ENCODE data around the gene MRPL4. TPM values are rescaled to one million over a fixed set of nuclear protein-coding genes. Genes with fewer than 3 reads are reported as not detected.
A peak's percentile ranks its signal among the peaks of the same experiment; 100 is the strongest.

MRPL4 gene
- total and polyA plus RNA-seq, 4 donors: 21.5 to 74.8 (median 33.7) TPM

DNA sequence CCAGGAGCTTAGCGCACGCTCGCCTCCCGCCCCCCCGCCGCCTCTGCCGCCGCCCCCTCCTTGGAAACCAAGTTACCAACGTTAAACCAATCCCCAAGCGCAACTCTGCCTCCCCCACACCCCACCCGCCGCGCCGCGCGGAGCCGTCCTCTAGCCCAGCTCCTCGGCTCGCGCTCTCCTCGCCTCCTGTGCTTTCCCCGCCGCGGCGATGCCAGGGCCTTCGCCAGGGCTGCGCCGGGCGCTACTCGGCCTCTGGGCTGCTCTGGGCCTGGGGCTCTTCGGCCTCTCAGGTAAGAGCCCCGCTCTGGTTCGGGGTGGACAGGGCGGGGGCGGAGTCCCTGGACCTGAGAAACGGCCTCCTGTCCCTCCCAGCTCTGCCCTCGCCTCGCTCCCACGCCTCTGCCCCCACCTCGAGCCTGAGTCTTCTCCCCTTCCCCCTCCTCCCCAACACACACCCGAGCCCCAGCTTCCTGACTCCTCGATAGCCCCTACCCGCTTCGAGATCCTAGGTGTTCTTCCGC lies 37.9 kb downstream of the MRPL4 start, which contains the start of gene ICAM5:
ICAM5 (plus strand) TSS at position 117 of the 521 bp plus-strand sequence; CDS start at position 209, 92 bp downstream.
- H3K27me3 ChIP-seq (ENCODE audit: control insufficient read depth in 4 of 4, insufficient read depth in 4 of 4, low read length in 3 of 4): peaks cover 2 to 12% (median 5%) of the 10 kb centered on the region in 4 donors
- peak within 1 kb of the TSS in 1 of 3 donors; percentile 34 for H3K4me3 ChIP-seq (ENCODE audit: low read depth in 1 of 3, low read length in 3 of 3)
- TF ChIP-seq TAF1 (conservative IDR thresholded peaks at IDR 0.05) (no peak), HNF4A (conservative IDR thresholded peaks at IDR 0.05) (no peak), FOXA1 (IDR thresholded peaks at IDR 0.05) (no peak), FOXA2 (IDR thresholded peaks at IDR 0.05) (no peak), SP1 (IDR thresholded peaks at IDR 0.05) (no peak), JUND (IDR thresholded peaks at IDR 0.05) (no peak), RXRA (IDR thresholded peaks at IDR 0.05) (no peak), YY1 (IDR thresholded peaks at IDR 0.05) (no peak), GABPA (IDR thresholded peaks at IDR 0.05 in 1 of 2, conservative IDR thresholded peaks at IDR 0.05 in 1 of 2) (no peak), NR2F2 (IDR thresholded peaks at IDR 0.05) (no peak)
- TF ChIP-seq, protein P1, sequence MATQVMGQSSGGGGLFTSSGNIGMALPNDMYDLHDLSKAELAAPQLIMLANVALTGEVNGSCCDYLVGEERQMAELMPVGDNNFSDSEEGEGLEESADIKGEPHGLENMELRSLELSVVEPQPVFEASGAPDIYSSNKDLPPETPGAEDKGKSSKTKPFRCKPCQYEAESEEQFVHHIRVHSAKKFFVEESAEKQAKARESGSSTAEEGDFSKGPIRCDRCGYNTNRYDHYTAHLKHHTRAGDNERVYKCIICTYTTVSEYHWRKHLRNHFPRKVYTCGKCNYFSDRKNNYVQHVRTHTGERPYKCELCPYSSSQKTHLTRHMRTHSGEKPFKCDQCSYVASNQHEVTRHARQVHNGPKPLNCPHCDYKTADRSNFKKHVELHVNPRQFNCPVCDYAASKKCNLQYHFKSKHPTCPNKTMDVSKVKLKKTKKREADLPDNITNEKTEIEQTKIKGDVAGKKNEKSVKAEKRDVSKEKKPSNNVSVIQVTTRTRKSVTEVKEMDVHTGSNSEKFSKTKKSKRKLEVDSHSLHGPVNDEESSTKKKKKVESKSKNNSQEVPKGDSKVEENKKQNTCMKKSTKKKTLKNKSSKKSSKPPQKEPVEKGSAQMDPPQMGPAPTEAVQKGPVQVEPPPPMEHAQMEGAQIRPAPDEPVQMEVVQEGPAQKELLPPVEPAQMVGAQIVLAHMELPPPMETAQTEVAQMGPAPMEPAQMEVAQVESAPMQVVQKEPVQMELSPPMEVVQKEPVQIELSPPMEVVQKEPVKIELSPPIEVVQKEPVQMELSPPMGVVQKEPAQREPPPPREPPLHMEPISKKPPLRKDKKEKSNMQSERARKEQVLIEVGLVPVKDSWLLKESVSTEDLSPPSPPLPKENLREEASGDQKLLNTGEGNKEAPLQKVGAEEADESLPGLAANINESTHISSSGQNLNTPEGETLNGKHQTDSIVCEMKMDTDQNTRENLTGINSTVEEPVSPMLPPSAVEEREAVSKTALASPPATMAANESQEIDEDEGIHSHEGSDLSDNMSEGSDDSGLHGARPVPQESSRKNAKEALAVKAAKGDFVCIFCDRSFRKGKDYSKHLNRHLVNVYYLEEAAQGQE (IDR thresholded peaks at IDR 0.05): no peak
- TF ChIP-seq, protein P2, sequence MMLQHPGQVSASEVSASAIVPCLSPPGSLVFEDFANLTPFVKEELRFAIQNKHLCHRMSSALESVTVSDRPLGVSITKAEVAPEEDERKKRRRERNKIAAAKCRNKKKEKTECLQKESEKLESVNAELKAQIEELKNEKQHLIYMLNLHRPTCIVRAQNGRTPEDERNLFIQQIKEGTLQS (IDR thresholded peaks at IDR 0.05): no peak
- TF ChIP-seq, protein P3, sequence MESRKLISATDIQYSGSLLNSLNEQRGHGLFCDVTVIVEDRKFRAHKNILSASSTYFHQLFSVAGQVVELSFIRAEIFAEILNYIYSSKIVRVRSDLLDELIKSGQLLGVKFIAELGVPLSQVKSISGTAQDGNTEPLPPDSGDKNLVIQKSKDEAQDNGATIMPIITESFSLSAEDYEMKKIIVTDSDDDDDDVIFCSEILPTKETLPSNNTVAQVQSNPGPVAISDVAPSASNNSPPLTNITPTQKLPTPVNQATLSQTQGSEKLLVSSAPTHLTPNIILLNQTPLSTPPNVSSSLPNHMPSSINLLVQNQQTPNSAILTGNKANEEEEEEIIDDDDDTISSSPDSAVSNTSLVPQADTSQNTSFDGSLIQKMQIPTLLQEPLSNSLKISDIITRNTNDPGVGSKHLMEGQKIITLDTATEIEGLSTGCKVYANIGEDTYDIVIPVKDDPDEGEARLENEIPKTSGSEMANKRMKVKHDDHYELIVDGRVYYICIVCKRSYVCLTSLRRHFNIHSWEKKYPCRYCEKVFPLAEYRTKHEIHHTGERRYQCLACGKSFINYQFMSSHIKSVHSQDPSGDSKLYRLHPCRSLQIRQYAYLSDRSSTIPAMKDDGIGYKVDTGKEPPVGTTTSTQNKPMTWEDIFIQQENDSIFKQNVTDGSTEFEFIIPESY (IDR thresholded peaks at IDR 0.05): no peak
- H3K27ac ChIP-seq (ENCODE audit: low read depth in 1 of 2, low read length in 2 of 2): no peak within 1 kb of the TSS
- H3K36me3 ChIP-seq (ENCODE audit: control insufficient read depth in 4 of 4, insufficient read depth in 3 of 4, low read depth in 1 of 4, low read length in 3 of 4): peaks cover 6 to 12% (median 11%) of the 10 kb centered on the region in 4 donors
- no peaks in the 10 kb centered on the region for H3K9me3 ChIP-seq (ENCODE audit: control insufficient read depth in 4 of 4, low read length in 3 of 4)
- 2% methylated on average over 45 of the region's 45 CpGs for WGBS
- H3K9ac ChIP-seq (ENCODE audit: low read depth in 1 of 2, low read length in 2 of 2): no peak within 1 kb of the TSS
- peaks cover 21 to 52% (median 40%) of the 10 kb centered on the region in 4 donors for H3K4me1 ChIP-seq (ENCODE audit: control insufficient read depth in 4 of 4, insufficient read depth in 4 of 4, low read length in 3 of 4)
- DNase-seq (ENCODE audit: low spot score): no peak

DNA sequence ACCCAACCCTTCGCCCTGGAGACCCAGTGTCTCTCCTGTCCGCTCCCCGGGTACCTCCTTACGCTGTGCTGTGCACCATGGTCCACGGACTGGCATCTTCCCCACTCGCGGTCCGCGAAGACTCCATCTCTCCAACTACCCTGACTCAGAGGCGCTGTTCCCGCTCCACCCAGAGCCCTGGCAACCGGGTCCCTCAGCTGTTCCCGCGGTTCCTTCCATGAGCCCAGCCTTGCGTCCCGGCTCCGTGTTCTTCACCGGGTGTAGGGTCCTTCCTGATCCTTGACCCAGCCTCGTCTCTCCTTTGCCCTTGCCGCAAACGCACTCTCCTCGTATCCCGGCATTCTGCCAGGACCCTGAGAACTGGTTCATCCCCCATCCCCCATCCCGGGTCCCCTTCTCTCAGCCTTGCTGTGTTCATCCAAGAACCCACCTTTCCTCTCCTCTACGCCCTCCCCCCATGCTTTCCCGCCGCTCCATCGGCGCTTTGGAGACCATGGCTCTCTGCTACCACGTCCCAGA lies 38.4 kb downstream of the MRPL4 start:
- Histone ChIP-seq H3K9ac (ENCODE audit: low read depth in 1 of 2, low read length in 2 of 2) (no peak overlapping the region), H3K4me3 (ENCODE audit: low read depth in 1 of 3, low read length in 3 of 3) (no peak overlapping the region)
- TF ChIP-seq FOXA1 (IDR thresholded peaks at IDR 0.05): no peak
- TF ChIP-seq FOXA2 (IDR thresholded peaks at IDR 0.05): no peak
- TF ChIP-seq TAF1 (conservative IDR thresholded peaks at IDR 0.05): no peak
- TF ChIP-seq, protein P1 (IDR thresholded peaks at IDR 0.05): no peak
- TF ChIP-seq RXRA (IDR thresholded peaks at IDR 0.05): no peak
- no peak for TF ChIP-seq EGR1 (IDR thresholded peaks at IDR 0.05; ENCODE audit: low read depth in 2 of 2)
- TF ChIP-seq, protein P4, sequence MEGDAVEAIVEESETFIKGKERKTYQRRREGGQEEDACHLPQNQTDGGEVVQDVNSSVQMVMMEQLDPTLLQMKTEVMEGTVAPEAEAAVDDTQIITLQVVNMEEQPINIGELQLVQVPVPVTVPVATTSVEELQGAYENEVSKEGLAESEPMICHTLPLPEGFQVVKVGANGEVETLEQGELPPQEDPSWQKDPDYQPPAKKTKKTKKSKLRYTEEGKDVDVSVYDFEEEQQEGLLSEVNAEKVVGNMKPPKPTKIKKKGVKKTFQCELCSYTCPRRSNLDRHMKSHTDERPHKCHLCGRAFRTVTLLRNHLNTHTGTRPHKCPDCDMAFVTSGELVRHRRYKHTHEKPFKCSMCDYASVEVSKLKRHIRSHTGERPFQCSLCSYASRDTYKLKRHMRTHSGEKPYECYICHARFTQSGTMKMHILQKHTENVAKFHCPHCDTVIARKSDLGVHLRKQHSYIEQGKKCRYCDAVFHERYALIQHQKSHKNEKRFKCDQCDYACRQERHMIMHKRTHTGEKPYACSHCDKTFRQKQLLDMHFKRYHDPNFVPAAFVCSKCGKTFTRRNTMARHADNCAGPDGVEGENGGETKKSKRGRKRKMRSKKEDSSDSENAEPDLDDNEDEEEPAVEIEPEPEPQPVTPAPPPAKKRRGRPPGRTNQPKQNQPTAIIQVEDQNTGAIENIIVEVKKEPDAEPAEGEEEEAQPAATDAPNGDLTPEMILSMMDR (IDR thresholded peaks at IDR 0.05; ENCODE audit: low read depth, low read length, missing input control): no peak
- no peak for TF ChIP-seq SP1 (IDR thresholded peaks at IDR 0.05)
- TF ChIP-seq, protein P3 (IDR thresholded peaks at IDR 0.05): no peak
- no peak for TF ChIP-seq NR2F2 (IDR thresholded peaks at IDR 0.05)
- no peak for TF ChIP-seq JUND (IDR thresholded peaks at IDR 0.05)
- no peak for TF ChIP-seq GABPA (IDR thresholded peaks at IDR 0.05 in 1 of 2, conservative IDR thresholded peaks at IDR 0.05 in 1 of 2)
- no peak for TF ChIP-seq HNF4A (conservative IDR thresholded peaks at IDR 0.05)
- TF ChIP-seq, protein P5, sequence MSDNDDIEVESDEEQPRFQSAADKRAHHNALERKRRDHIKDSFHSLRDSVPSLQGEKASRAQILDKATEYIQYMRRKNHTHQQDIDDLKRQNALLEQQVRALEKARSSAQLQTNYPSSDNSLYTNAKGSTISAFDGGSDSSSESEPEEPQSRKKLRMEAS (IDR thresholded peaks at IDR 0.05): no peak

More for the DNA sequence above, 38.4 kb downstream of the MRPL4 start:
- Histone ChIP-seq H3K4me1 (ENCODE audit: control insufficient read depth in 4 of 4, insufficient read depth in 4 of 4, low read length in 3 of 4) (peaks cover 22 to 57% (median 42%) of the 10 kb centered on the region in 4 donors), H3K36me3 (ENCODE audit: control insufficient read depth in 4 of 4, insufficient read depth in 3 of 4, low read depth in 1 of 4, low read length in 3 of 4) (peaks cover 2 to 7% (median 6%) of the 10 kb centered on the region in 4 donors), H3K27ac (ENCODE audit: low read depth in 1 of 2, low read length in 2 of 2) (no peak overlapping the region), H3K9me3 (ENCODE audit: control insufficient read depth in 4 of 4, low read length in 3 of 4) (no peaks in the 10 kb centered on the region), H3K27me3 (ENCODE audit: control insufficient read depth in 4 of 4, insufficient read depth in 4 of 4, low read length in 3 of 4) (peaks cover 2 to 16% (median 7%) of the 10 kb centered on the region in 4 donors)
- WGBS: 3% methylated on average over 30 of the region's 30 CpGs
- DNase-seq (ENCODE audit: low spot score): no peak

Measured in liver (tissue), 9 donors.